GM19324 (cell line): Measurements from ENCODE around the gene FGD3.
"Not testable (repeated sequence)": the region's sequence is repeated elsewhere in the genome, so short reads cannot be mapped to it uniquely, and the experiment has no call there.

ENCODE experiments used
- ATAC-seq: cut with Tn5 transposase; IDR thresholded peaks from one replicate; pipeline ENCODE4 v1.9.1; 2021; ENCODE audit warnings: mild to moderate bottlenecking, moderate library complexity; ENCODE audit not compliant: unreplicated experiment, low FRiP score

The FGD3 gene

DNA sequence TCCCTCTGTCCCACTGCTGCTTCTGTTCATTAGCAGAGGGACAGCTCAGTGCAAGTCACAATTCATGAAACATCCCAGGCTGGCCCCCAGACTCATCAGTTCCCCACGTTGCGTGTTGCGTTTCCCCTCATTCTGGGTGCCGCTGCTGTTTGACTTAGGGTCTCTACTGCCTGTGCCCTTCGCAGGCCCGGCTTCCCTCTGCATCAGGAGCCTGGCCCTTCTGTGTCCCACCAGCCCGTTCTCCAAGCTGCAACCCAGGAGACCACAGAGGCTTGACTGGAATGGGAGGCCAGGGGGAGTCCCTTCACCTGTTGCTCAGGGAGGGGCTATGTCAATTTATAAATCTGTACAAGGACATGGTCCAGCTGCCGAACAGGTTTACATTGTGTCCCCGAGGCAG is 57.2 kb downstream of the FGD3 start:
- ATAC-seq = no peak

DNA sequence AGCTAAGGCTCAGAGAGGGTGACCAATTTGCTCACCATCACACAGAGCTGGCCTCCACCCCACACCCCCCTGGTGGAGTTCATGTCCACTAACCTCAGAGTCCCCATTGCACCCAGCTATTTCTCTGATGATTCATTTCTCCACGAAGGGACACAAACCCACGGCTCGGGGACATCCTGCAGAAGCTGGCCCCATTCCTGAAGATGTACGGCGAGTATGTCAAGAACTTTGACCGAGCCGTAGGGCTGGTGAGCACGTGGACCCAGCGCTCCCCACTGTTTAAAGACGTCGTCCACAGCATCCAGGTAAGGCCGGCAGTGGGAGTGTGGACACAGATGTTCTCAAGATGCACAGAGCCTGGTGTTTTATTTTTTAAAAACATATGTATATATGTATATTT is 58.6 kb downstream of the FGD3 start:
- no peak for ATAC-seq

DNA sequence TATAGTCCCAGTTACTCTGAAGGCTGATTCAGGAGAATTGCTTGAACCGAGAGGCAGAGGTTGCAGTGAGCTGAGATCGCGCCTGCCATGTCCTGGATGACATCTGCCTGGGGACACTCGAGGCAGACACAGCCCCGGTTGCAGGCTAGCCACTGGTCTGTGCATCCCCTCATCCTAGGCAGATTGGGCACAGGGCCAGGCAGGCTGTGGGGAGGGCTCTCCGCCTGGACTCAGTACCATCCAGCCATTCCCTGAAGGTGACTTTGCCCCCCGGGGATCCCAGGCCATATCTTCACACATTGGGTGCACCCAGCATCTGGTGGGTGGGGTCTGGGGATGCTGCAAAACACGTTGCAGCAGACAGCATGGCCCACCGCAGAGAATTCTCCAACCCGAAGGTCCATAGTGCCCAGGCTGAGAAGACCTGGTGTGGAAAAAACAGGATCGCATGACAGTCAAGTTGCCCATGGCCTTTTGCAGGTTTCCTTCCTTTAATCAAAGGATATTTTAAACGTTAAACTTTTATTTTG is 60.3 kb downstream of the FGD3 start:
- ATAC-seq = no peak

DNA sequence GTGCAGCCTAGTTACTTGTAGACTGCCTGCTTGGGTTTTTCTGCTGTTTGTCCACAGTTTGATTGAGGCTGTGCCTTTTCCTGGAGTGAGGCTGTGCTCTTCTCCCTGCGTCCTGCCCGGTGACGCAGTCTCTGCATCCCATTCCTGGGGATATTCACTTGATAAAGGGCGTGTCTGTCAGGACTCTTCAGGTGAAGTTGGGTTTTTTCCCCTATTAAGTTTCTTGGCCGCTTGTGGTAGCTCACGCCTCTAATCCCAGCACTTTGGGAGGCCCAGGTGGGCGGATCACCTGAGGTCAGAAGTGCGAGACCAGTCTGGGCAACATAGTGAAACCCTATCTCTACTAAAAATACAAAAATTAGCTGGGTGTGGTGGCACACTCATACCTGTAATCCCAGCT is 61.1 kb downstream of the FGD3 start:
- no peak for ATAC-seq

DNA sequence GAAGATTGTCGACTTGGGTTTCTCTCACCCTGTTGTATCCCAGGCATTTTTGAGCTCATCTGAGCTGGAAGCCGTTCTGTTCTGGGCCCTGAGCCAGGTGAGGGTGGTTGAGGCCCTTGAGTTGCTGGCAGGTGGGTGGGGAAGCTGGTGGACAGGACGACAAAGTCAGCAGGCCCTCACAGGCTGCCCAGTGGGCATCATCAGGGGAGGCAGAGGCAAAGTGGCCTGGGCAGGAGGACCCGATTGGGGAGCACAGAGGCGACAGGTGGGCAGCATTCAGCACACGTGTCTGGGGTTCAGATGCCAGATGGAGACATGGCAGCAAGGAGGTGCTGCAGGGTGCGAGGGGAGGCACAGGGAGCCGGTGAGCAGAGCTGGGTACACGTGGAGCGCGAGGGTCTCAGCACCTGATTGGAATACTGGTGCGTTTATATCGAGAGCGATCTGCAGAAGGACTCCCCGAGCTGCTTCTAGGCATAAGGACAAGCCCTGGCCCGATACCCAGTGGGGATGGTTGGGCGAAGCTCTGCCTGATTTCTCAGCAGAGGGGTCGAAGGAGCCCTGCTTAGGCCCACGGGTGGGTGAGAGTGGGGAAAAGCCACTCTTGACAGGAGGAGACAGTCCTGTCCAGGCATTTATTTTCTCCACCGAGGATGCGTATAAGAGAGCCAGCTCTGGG is 62.2 kb downstream of the FGD3 start:
- no peak for ATAC-seq

DNA sequence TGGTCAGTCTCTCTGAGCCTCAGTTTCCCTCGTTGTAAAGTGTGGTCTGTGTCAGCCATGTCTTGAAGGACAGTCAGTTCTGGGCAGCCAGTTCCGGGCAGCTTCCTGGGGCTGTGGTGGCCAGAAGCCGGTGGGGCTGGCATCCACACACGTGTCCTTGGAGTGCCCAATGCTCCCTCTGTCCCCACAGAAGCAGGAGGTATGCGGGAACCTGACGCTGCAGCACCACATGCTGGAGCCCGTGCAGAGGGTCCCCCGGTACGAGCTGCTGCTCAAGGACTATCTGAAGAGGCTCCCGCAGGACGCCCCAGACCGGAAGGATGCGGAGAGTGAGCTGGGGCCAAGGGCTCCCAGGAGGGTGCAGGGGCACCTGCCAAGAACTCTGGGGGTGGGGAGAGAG is 62.7 kb downstream of the FGD3 start:
- no peak for ATAC-seq

DNA sequence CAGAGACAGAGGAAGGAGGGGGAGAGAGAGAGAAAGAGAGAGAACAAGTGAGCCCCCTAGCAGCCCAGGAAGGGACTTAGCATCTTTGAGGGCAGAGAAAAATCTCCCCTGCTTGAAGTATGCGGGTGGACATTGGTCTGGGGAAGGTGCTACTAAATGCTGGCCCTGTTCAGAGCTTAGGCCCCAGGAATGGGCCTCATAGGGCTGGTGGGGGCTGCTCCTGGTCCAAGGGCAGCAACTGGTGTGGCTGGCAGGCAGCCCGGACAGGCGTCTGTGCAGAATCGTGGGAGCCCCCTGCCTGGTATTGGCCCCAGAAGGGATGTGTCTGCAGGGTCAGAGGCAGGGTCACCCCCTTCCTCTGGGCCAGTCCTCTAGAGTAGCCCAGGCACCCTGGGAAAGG is 63.4 kb downstream of the FGD3 start:
- no peak for ATAC-seq

DNA sequence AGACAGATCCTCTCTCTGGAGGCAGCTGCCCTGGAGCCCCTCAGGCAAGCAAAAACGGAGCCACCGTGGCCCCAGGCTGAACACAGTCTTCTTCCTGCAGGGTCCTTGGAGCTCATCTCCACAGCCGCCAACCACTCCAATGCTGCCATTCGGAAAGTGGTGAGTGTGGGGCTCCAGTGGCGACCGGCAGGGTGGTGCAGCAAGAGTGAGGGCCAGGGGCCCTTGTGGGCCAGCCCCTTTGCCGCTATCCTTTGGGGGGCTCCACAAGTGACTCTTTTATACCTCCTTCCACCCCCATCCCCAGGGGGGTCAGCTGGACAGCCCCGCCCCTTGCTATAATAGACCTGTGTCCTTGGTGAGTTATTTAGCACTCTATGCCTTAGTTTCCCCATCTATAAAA is 63.8 kb downstream of the FGD3 start:
- no peak for ATAC-seq

DNA sequence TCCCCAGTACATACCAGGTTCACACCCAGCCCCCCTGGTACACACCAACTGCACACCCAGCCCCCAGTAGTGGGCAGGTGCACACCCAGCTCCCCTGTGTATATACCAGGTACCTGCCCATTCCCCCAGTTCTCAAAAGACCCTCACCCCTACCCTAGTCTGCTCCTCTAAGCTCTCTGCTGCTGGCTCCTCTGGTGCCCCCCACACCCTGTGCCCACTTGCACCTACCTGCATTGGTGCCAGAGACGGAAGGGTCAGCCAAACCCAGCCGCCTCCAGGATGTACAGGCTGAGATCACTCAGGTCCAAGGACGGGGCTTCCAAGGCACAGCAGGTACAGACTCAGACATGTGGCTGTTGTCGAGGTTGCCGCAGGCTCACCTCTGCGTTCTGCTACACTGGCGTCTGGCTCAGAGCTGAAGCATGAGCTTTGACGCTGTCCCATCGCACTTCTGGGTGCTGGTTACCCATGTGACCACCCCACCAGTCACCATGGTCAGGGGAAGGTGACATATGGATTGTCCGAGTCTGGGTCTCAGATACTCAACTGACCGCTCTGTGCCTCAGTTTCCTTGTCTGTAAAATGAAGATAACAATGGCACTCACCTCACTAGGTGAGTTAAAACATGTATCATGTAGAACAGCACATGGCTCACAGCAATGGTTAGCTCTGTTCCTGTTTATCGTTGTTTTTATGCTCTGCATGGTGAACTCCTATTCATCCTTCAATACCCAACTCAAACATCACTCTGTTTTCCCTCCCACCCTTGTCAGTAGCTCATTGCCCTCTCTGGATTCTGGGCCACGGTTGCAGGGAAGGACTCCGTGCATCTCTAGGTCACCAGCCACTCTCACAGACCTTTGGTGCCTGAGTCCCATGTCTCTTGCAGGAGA is 65.9 kb downstream of the FGD3 start:
- ATAC-seq = no peak

DNA sequence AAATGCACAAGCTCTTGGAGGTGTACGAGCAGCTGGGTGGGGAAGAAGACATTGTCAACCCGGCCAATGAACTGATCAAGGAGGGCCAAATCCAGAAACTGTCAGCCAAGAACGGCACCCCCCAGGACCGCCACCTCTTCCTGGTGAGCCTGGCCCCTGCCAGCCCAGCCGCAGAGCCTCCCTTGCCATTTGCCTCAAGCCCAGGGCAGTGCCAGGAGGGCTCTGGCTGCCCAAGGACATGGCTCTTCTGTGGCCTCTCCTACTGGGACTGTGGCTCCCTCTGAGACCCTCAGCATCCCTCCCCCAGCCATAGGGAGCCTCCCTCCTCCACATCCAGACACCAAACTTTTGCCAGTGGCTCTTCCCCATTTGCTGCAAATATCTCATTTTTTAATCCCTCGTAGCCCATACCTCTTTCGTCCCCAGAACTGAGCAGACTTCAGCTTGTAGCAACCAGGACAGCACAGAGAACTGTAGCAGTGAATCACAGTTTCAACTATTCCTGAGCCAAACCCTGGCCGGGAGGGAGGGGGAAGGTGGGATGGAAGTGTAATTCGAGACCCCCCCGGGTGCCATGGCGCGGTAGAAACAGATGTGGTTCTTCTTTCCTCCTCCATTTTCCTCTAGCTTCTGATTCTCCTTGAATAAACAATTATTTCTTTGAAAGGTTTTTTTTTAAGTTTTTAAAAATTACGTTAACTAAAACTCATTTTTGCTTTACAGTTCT is 66.7 kb downstream of the FGD3 start:
- no peak for ATAC-seq

DNA sequence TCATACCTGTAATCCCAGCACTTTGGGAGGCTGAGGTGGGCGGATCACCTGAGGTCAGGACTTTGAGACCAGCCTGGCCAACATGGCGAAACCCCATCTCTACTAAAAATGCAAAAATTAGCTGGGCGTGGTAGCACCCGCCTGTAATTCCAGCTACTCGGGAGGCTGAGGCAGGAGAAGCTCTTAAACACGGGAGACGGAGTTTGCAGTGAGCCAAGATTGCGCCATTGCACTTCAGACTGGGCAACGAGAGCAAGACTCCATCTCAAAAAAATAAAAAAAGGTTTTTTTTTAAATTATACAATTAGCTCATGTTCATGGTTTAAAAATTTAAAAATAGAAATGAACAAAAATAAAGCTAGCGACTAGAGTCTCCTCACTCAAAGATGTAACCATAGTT is 67.9 kb downstream of the FGD3 start:
- ATAC-seq = not testable (repeated sequence)

DNA sequence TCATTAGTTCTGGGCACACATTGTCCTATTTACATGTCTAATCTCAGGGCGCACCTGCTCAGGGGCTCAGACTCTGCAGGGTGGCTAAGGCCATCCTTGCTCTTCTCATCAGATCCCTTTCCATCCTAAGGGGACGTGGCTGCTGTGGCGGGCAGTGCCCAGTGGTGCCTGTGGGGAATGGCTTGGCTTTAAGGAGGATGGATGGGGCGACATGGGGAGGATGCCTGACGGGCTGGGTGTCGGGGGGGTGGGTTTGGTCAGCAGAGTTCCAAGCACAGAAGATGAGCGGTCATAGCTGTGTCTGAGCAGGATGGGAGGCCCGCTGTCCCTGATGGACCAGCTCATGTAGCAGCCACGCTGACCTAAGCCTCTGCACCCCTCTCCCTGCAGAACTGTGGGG is 70.3 kb downstream of the FGD3 start:
- ATAC-seq = no peak

DNA sequence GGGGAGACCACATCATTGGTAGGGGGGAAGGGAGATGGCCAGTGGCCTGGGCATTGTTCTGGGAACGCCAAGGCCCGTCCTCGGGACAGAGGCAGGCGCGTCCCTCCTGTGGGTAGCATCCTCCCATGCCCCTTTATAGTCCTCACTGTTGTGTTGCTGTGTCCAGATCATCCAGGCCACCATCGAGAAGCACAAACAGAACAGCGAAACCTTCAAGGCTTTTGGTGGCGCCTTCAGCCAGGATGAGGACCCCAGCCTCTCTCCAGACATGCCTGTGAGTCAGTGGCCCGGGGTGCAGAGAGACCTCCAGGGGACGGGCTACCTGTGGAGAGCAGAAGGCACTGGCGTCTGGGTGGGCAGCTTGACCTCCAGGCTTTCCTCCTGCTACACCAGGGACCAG is 72.8 kb downstream of the FGD3 start:
- no peak for ATAC-seq

DNA sequence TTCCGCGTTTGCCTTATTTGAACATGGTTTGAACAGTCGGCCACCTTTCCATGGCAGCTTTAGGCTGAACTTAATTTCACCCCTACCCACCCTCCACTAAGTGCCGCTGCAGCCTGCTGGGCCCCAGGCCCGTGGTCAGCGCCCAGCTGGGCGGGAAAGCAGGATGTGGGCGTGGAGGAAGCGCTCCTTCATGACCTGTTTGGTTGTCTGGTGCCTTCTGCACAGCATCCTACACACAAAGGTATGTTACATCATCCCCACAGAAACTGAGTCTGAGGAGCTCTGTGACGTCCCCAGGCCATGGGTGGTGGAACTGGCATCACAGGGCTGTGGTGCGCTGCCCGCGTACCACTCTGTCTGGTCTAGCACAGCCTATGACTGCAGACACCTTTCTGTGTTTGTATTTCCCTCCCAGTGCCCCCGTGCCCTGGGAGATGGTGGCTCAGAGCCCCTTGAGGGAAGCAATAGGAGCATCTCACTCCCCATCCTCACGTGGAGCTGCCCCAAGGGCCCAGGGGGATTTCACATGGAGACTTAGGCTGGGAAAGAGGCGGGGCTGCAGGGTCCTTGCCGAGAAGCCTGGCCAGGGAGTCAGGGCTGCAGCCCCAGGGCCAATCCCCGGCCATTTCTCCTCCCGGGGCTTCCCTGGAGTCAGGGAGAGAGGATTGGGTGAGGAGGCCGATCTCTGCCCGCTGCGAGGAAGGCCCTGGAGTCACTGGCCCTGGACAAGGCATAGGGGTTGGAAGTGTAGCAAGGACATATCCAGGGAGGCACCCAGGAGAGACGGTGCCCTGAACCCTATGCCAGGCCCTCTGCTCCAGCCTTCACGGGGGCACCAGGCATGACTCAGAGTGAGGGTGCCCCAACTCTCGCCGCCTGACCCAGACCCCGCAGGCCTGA is 73.7 kb downstream of the FGD3 start:
- ATAC-seq = no peak

DNA sequence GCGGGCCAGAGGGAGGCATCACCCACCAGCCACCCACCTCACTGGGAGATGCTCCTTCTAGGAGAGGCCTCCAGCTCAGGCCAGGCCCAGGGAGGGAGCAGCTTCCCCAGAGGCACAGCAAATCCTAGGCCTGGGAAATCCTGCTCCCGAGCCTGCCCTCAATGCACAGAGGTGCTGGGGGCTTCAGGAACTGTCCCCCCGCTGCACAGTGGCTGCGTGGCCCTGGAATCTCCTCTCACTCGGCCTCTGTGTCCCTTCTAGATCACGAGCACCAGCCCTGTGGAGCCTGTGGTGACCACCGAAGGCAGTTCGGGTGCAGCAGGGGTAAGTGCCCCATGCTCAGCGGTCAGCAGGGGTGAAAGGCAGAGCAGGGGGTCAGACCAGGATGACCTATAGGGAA is 74.7 kb downstream of the FGD3 start:
- ATAC-seq = no peak

DNA sequence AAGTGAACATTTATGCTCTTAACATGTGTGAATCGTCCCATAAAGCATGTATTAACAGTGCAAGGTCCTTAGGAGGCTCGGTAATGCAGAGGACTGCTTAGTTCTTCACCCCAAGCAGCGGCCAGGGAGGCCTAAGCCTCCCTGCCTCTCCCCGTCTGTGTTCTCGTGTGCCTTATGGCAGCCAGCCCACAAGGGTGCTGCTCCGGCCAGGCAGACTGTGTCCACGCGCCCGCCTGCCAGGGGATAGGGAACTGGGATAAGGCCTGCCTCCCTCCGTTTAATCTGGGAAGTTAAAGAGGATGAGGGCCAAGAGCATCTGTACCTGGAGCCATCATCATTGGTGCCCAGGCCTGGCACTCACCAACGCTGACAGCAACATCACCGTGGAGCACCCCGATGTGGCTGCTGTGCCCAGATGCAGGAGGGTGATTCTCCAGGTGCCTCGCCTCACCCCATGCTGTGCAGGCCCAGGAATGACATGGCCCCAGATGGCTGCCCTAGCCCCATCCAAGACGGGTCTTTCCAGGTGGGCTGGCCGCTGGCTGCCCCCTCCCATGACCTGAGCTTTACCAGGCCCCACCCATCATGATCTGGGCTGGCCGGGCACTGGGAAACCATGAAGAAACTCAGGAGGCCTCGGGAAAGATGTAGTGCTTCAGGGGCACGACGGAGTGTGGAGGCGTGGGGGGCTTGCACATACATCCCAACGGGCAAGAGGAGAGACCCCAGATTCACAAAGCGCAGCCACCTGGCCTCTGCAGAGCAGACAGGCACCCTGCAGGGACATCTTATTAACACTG is 75.6 kb downstream of the FGD3 start:
- ATAC-seq = no peak

DNA sequence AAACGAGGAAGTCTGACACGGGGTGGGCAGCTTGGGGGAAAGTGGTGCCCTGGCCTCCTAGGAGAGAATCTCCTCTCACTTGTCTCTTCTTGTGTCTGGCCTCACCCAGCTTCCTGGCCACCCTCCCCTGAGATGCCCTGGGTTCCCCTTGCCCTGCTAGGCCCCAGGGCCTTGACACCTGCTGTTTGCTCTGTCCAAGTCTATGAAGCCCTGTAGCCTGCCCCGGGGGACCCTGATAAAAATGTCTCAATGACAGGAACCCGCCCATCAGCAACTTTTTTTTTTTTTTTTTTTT is 76.1 kb downstream of the FGD3 start:
- no peak for ATAC-seq

DNA sequence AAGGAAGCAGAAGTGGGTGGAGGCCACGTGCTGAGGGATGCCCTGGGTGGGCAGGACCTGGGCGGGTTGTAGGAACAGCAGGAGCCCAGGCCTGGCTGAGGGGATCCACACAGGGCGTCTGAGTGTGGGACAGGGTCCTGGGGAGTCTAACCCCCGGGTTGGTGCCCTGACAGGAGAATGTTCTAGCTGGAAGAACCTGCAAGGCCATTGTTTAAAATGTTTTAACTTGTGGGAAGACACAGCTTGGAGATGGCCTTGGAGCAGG is 77.3 kb downstream of the FGD3 start:
- no peak for ATAC-seq

DNA sequence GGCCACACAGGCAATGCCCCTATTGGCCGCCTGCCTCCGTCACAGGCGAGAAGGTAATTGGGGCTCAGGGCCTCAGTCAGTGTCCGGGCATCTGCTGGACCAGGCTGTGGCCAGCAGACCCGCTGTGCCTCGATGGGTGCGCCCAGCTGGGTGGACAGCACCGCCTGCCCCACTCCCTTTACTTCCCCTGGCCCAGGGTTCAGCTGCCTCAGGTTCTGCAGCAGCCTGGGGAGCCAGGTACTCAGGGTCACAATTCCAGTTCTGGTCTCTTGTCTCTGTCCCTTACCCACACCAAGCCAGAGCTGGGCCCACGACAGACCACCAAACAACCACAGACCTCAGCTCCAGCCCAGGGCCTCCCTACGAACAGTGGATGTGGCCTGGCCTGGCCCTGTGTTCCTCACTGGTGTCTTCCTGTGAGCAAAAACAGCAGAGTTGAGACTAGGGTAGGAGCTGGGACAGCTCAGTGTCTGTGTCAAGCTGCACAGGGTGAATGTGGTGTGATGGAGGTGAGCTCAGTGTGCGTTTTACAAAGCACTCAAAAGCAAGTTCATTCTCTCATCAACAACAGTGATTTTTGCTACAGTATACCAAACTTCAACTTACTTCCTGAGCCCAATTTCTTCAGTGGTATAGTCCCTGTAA is 77.8 kb downstream of the FGD3 start:
- ATAC-seq = no peak
